ENCODE data around the gene OSBPL5.

GRCh38 chr11:3158131-3158591 lies 6.9 kb downstream of the OSBPL5 start:
- no peak for TF ChIP-seq POLR2A (IDR thresholded peaks at IDR 0.05; ENCODE audit: low read depth)
- TF ChIP-seq CTCF (IDR thresholded peaks at IDR 0.05): no peak
- TF ChIP-seq POLR2AphosphoS5 (IDR thresholded peaks at IDR 0.05): no peak
- no peak for TF ChIP-seq EP300 (IDR thresholded peaks at IDR 0.05)
